B cell (primary cell): ENCODE data around the gene FBN1. TPM values are rescaled to one million over a fixed set of nuclear protein-coding genes. Genes with fewer than 3 reads are reported as not detected.

Source experiments
- ATAC-seq: fragments of 200-7000 bp; cut with Tn5 transposase; one replicate; pipeline ENCODE4 v1.10.0; 2021; ENCODE audit warnings: low read depth, mild to moderate bottlenecking, moderate number of reproducible peaks, moderate library complexity
- CTCF ChIA-PET: fragments of 350-600 bp; sonication (Branson Sonifier 250); formaldehyde crosslinking; loops from one replicate; lab custom pipeline; 2021; ENCODE audit warnings: antibody characterized with exemption, inconsistent platforms; lab: Charles Lee
- POLR2A ChIA-PET: fragments of 350-600 bp; sonication (Branson Sonifier 250); formaldehyde crosslinking; loops from one replicate; lab custom pipeline; 2021; ENCODE audit warnings: antibody characterized with exemption; lab: Charles Lee
- DNase-seq: peaks from one replicate; pipeline ENCODE4 v3.0.0; 2013
- H2AFZ ChIP-seq: 2 replicates; pipeline ENCODE4 v1.6.1; 2012; ENCODE audit warnings: mild to moderate bottlenecking, low read depth, low read length; ENCODE audit not compliant: insufficient read depth, poor library complexity, severe bottlenecking
- H3K27ac ChIP-seq, 2 donors: 1 replicate in 1 of 2; 2 replicates in 1 of 2; pipeline ENCODE4 v1.5.1; 2012 to 2013; ENCODE audit warnings: low read length in 2 of 2, mild to moderate bottlenecking in 2 of 2, moderate library complexity in 1 of 2
- H3K27me3 ChIP-seq, 4 experiments: fragments of 200-600 bp in 1 of 4; sonication (generic) in 1 of 4; replicated peaks in 1 of 4; 1 replicate in 2 of 4; 2 replicates in 2 of 4; pipeline versions ENCODE4 v1.6.1 to v1.7.0; 2013 to 2016; ENCODE audit warnings: low read length in 3 of 4, mild to moderate bottlenecking in 2 of 4, mixed read lengths in 1 of 4, moderate library complexity in 1 of 4; ENCODE audit not compliant: insufficient read depth in 4 of 4, control insufficient read depth in 3 of 4; ENCODE audit errors: control extremely low read depth in 1 of 4
- H3K36me3 ChIP-seq, 2 experiments: replicated peaks in 1 of 2; 1 replicate in 1 of 2; 2 replicates in 1 of 2; pipeline versions ENCODE4 v1.6.1 to v1.7.1; 2013; ENCODE audit warnings: low read length in 1 of 2; ENCODE audit not compliant: insufficient read depth in 2 of 2, control insufficient read depth in 1 of 2; ENCODE audit errors: control extremely low read depth in 1 of 2, extremely low read depth in 1 of 2
- H3K4me1 ChIP-seq, 2 donors: fragments of 200-600 bp in 1 of 2; sonication (generic) in 1 of 2; 1 replicate in 1 of 2; 2 replicates in 1 of 2; pipeline versions ENCODE4 v1.5.1 to v1.6.1; 2013 to 2017; ENCODE audit warnings: low read length in 2 of 2; ENCODE audit not compliant: control insufficient read depth in 2 of 2, insufficient read depth in 2 of 2
- H3K4me2 ChIP-seq: replicated peaks from 2 replicates; pipeline ENCODE3; 2012; ENCODE audit warnings: mild to moderate bottlenecking, low read depth, low read length; ENCODE audit not compliant: poor library complexity, severe bottlenecking
- H3K4me3 ChIP-seq, 5 experiments: fragments of 200-600 bp in 1 of 5; sonication (generic) in 1 of 5; 1 replicate in 3 of 5; 2 replicates in 2 of 5; pipeline versions ENCODE4 v1.5.1 to v1.7.0; 2011 to 2016; ENCODE audit warnings: low read length in 4 of 5, mild to moderate bottlenecking in 4 of 5, low read depth in 2 of 5, control low read depth in 1 of 5, moderate library complexity in 1 of 5; ENCODE audit not compliant: insufficient read depth in 1 of 5; ENCODE audit errors: control extremely low read depth in 1 of 5, extremely low read depth in 1 of 5
- H3K79me2 ChIP-seq: fragments of 200-600 bp; sonication (generic); one replicate; pipeline ENCODE4 v1.6.0; 2016; ENCODE audit warnings: low read length; ENCODE audit not compliant: control insufficient read depth, insufficient read depth
- H3K9ac ChIP-seq: fragments of 200-600 bp; sonication (generic); 2 replicates; pipeline ENCODE4 v1.6.1; 2017; ENCODE audit warnings: mild to moderate bottlenecking, low read length, moderate library complexity
- H3K9me3 ChIP-seq, 3 donors: one replicate each; pipeline versions ENCODE4 v1.6.1 to v1.7.1; 2013; ENCODE audit warnings: low read length in 2 of 3; ENCODE audit not compliant: control insufficient read depth in 2 of 3, insufficient read depth in 1 of 3; ENCODE audit errors: control extremely low read depth in 1 of 3
- H4K20me1 ChIP-seq: 2 replicates; pipeline ENCODE4 v1.6.0; 2012; ENCODE audit warnings: mild to moderate bottlenecking, low read length; ENCODE audit not compliant: insufficient read depth, control insufficient read depth, poor library complexity, severe bottlenecking
- H3K27ac Mint-ChIP-seq: one replicate; pipeline ENCODE4 v1.8.0; 2021; ENCODE audit warnings: mixed read lengths
- H3K27me3 Mint-ChIP-seq: one replicate; pipeline ENCODE4 v1.8.0; 2021; ENCODE audit warnings: mixed read lengths
- H3K4me1 Mint-ChIP-seq: one replicate; pipeline ENCODE4 v1.8.0; 2021; ENCODE audit warnings: mixed read lengths
- H3K4me3 Mint-ChIP-seq: one replicate; pipeline ENCODE4 v1.8.0; 2021; ENCODE audit warnings: mixed read lengths
- H3K9me3 Mint-ChIP-seq: one replicate; pipeline ENCODE4 v1.8.0; 2022; ENCODE audit warnings: mixed read lengths; ENCODE audit not compliant: insufficient read depth
- CTCF ChIP-seq: fragments of 200-600 bp; IDR thresholded peaks from one replicate; pipeline ENCODE4 v1.8.0; 2022; ENCODE audit warnings: antibody characterized with exemption, mild to moderate bottlenecking
- EZH2 ChIP-seq: IDR thresholded peaks from 2 replicates; pipeline ENCODE4 v1.6.1; 2012; ENCODE audit warnings: borderline replicate concordance, low read depth, mild to moderate bottlenecking, moderate library complexity, low read length; ENCODE audit not compliant: insufficient read depth, poor library complexity, severe bottlenecking
- WGBS: methylation state at CpG from one replicate; pipeline ENCODE4 v1.1.5; 2013; ENCODE audit warnings: missing lambda C conversion rate; ENCODE audit not compliant: insufficient coverage; 5-methylcytosine and 5-hydroxymethylcytosine counted together
- intact Hi-C: fragments of 100-400 bp; cut with micrococcal nuclease; formaldehyde crosslinking; loops from one replicate; pipeline ENCODE4 v1.10.0; 2022
- polyA plus RNA-seq: library from polyadenylated mRNA; depleted of rRNA; stranded (reverse); fragments of >200 nt; gene quantifications from 2 replicates; pipeline ENCODE4 v1.2.3, GENCODE V29; 2012
- total RNA-seq, 2 donors: library from RNA; stranded (reverse); fragments of 120-200 nt in 1 of 2; gene quantifications; 1 replicate in 1 of 2; 2 replicates in 1 of 2; pipeline versions ENCODE4 v1.2.3 to v1.2.4, GENCODE V29; 2013 to 2022

The FBN1 gene
- total and polyA plus RNA-seq, 2 donors (not counting 1 experiment from before 2014, with no cell fraction given) = 0.15 to 0.25 TPM

- H3K4me3 ChIP-seq = no peak overlapping the region
- no peak overlapping the region for H3K4me2 ChIP-seq
- no peaks in the 10 kb centered on the region for H3K36me3 ChIP-seq
- Mint-ChIP-seq H3K27ac (no peak overlapping the region), H3K9me3 (no peaks in the 10 kb centered on the region), H3K4me3 (no peak overlapping the region), H3K4me1 (no peaks in the 10 kb centered on the region), H3K27me3 (no peaks in the 10 kb centered on the region)
- H3K9ac ChIP-seq = no peak overlapping the region
- ATAC-seq (no peak), DNase-seq (no peak)
- H2AFZ ChIP-seq = no peak overlapping the region
- no peaks in the 10 kb centered on the region for H3K4me1 ChIP-seq
- intact Hi-C loops = no loop called here
- H3K27me3 ChIP-seq = no peaks in the 10 kb centered on the region
- ChIA-PET POLR2A (no interaction called here), CTCF (no interaction called here)
- H3K27ac ChIP-seq = no peak overlapping the region
- TF ChIP-seq CTCF (no peak), EZH2 (no peak)
- H3K9me3 ChIP-seq = no peaks in the 10 kb centered on the region
- no peaks in the 10 kb centered on the region for H3K79me2 ChIP-seq
- WGBS = no CpG with 5 or more reads among the region's 6 CpGs
- H4K20me1 ChIP-seq = no peaks in the 10 kb centered on the region
Observed at GRCh38 chr15:48584812-48585563, 60.5 kb downstream of the FBN1 start.

DNA sequence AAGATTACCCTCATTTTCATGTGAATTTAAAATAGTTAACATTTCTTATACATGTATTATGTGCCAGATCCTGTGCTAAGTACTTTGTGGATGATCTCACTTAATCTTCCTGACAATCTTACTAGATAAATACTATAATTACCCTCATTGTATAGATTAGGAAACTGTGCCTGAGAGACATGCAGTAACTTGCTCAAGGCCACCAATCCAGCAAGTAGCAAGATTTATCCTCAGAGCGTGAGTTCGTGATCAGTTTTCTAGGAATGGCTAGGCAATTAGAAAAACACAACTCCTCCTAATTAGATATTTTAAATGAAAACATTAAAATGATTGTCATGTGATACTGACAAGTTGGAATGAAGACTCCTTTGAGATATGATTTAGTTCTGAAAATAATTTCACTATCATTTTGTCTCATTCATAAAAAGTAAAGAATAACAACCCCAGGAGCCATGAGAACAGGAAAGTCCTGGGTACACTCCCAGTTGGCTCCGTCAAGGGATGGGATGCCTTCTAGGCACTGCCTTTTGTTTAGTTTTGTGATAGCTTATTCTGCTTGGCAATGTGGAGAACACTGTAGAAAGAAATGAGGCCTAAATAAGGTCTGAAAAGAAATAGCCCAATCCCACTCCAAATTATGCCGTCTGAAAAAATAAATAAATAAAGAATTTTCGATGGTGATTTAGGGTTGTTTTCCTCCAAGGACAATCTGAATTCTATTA, 61.3 kb downstream of the FBN1 start:
- no peak overlapping the region for H3K27ac ChIP-seq
- no peaks in the 10 kb centered on the region for H3K4me1 ChIP-seq
- H3K27ac Mint-ChIP-seq = no peak overlapping the region
- no peaks in the 10 kb centered on the region for H3K9me3 Mint-ChIP-seq
- H3K4me1 Mint-ChIP-seq = no peaks in the 10 kb centered on the region
- intact Hi-C loops = no loop called here
- ChIA-PET POLR2A (no interaction called here), CTCF (no interaction called here)
- no CpG with 5 or more reads among the region's 5 CpGs for WGBS
- no peaks in the 10 kb centered on the region for H3K9me3 ChIP-seq
- no peak overlapping the region for H3K9ac ChIP-seq
- no peaks in the 10 kb centered on the region for H4K20me1 ChIP-seq
- no peaks in the 10 kb centered on the region for H3K36me3 ChIP-seq
- no peak overlapping the region for H3K4me3 Mint-ChIP-seq
- no peak for ATAC-seq
- no peaks in the 10 kb centered on the region for H3K27me3 ChIP-seq
- H3K79me2 ChIP-seq = no peaks in the 10 kb centered on the region
- H3K27me3 Mint-ChIP-seq = no peaks in the 10 kb centered on the region
- H2AFZ ChIP-seq = no peak overlapping the region
- DNase-seq = no peak
- H3K4me3 ChIP-seq = no peak overlapping the region
- TF ChIP-seq EZH2 (no peak), CTCF (no peak)
- H3K4me2 ChIP-seq = no peak overlapping the region
